ENCODE measurements around the gene ECHDC1.
A peak's percentile ranks its signal among the peaks of the same experiment; 100 is the strongest.

ECHDC1 gene

GRCh38 chr6:127267646-127268625 lies 75.5 kb downstream of the ECHDC1 start:
- peak overlapping the region; percentile 85 for H3K4me3 ChIP-seq (ENCODE audit: low read depth, low read length)
- TF ChIP-seq CTCF (IDR thresholded peaks at IDR 0.05; ENCODE audit: low read depth, low read length) = no peak

GRCh38 chr6:127266892-127267645 lies 76.3 kb downstream of the ECHDC1 start:
- TF ChIP-seq CTCF (IDR thresholded peaks at IDR 0.05; ENCODE audit: low read depth, low read length) = no peak
- peak overlapping the region; percentile 85 for H3K4me3 ChIP-seq (ENCODE audit: low read depth, low read length)

GRCh38 chr6:127266178-127266891 lies 77.1 kb downstream of the ECHDC1 start, which contains the start of gene RNF146:
TSS of gene RNF146 (plus strand) at chr6:127266864. CDS start at chr6:127280339, 13,475 bp downstream.
- H3K4me3 ChIP-seq (ENCODE audit: low read depth, low read length) = peak within 1 kb of the TSS; percentile 85
- TF ChIP-seq CTCF (IDR thresholded peaks at IDR 0.05; ENCODE audit: low read depth, low read length) = peak; percentile 72

GRCh38 chr6:127263481-127263880 lies 79.9 kb downstream of the ECHDC1 start:
- no peak overlapping the region for H3K4me3 ChIP-seq (ENCODE audit: low read depth, low read length)
- no peak for TF ChIP-seq CTCF (IDR thresholded peaks at IDR 0.05; ENCODE audit: low read depth, low read length)

- H3K4me3 ChIP-seq (ENCODE audit: low read depth, low read length) = no peak overlapping the region
- no peak for TF ChIP-seq CTCF (IDR thresholded peaks at IDR 0.05; ENCODE audit: low read depth, low read length)
These were observed 80.5 kb downstream of the ECHDC1 start for GRCh38 chr6:127262896-127263295.

- TF ChIP-seq CTCF (IDR thresholded peaks at IDR 0.05; ENCODE audit: low read depth, low read length) = no peak
- no peak overlapping the region for H3K4me3 ChIP-seq (ENCODE audit: low read depth, low read length)
These were observed 88.1 kb downstream of the ECHDC1 start for GRCh38 chr6:127255286-127255685.

Data from WI38 (cell line).